ENCODE measurements around the gene FBLN2.

DNA sequence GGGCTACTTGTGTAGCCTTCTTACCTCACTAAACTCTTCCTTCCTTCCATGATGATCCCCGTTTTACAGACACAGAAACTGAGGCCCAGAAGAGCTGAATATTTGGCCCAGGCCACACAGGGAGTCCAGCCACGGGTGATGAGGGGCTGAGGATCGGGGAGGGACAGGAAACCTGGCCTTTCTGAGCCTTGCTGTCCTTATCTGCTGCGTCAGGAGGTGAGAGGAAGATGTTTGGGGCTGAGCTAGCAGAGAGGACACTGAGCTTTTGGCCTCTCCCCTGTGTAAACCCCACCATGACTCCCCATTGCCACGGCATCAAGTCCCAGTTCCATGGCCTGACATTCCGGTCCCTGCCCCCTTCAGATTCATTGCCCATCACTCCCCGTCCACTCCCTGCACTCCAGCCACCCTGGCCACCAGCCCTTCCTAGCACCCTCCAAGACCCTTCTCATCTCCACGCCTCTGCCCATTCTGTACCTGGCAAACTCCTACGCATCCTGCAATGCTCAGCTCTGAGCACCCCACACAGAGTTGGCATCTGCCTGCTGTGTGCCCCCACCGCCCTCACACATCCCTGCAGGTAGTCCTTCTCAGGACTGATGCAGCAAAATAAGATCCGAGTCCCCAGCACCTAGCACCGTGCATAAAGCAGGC is 103.0 kb downstream of the FBLN2 start:
- TF ChIP-seq, protein P1, sequence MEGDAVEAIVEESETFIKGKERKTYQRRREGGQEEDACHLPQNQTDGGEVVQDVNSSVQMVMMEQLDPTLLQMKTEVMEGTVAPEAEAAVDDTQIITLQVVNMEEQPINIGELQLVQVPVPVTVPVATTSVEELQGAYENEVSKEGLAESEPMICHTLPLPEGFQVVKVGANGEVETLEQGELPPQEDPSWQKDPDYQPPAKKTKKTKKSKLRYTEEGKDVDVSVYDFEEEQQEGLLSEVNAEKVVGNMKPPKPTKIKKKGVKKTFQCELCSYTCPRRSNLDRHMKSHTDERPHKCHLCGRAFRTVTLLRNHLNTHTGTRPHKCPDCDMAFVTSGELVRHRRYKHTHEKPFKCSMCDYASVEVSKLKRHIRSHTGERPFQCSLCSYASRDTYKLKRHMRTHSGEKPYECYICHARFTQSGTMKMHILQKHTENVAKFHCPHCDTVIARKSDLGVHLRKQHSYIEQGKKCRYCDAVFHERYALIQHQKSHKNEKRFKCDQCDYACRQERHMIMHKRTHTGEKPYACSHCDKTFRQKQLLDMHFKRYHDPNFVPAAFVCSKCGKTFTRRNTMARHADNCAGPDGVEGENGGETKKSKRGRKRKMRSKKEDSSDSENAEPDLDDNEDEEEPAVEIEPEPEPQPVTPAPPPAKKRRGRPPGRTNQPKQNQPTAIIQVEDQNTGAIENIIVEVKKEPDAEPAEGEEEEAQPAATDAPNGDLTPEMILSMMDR (optimal IDR thresholded peaks at IDR 0.05 in 1 of 3, IDR thresholded peaks at IDR 0.05 in 1 of 3, conservative IDR thresholded peaks at IDR 0.05 in 1 of 3; ENCODE audit: extremely low read depth in 1 of 3, insufficient read depth in 2 of 3, low read length in 3 of 3) = no peak
- no peak for TF ChIP-seq EZH2 (IDR thresholded peaks at IDR 0.05; ENCODE audit: low read length)

All from keratinocyte (primary cell).